Sigmoid colon (tissue), 7 donors: Measurements from ENCODE around the gene DSCAM. TPM values are rescaled to one million over a fixed set of nuclear protein-coding genes. Genes with fewer than 3 reads are reported as not detected.

Experiments used
- DNase-seq: peaks from one replicate; pipeline ENCODE4 v3.0.0-alpha.2; 2019
- H3K27ac ChIP-seq, 4 donors: fragments of 200-600 bp; sonication (generic); one replicate each; pipeline ENCODE4 v1.5.1; 2016 to 2019; ENCODE audit warnings: mild to moderate bottlenecking in 1 of 4
- H3K27me3 ChIP-seq, 3 donors: fragments of 200-600 bp; sonication (generic); one replicate each; pipeline ENCODE4 v1.5.1; 2019; ENCODE audit warnings: mild to moderate bottlenecking in 1 of 3
- H3K36me3 ChIP-seq, 4 donors: fragments of 200-600 bp; sonication (generic); one replicate each; pipeline ENCODE4 v1.5.1; 2016 to 2019
- H3K4me1 ChIP-seq, 4 donors: fragments of 200-600 bp; sonication (generic); one replicate each; pipeline ENCODE4 v1.5.1; 2017 to 2019
- H3K4me3 ChIP-seq, 4 donors: fragments of 200-600 bp; sonication (generic); one replicate each; pipeline ENCODE4 v1.5.1; 2017 to 2019; ENCODE audit warnings: mild to moderate bottlenecking in 2 of 4, moderate library complexity in 1 of 4
- H3K9me3 ChIP-seq, 4 donors: fragments of 200-600 bp in 3 of 4; sonication (generic) in 3 of 4; one replicate each; pipeline versions ENCODE4 v1.5.1 to v1.6.1; 2013 to 2019
- CTCF ChIP-seq, 4 experiments: fragments of 450-650 bp in 3 of 4; fragments of 200-600 bp in 1 of 4; IDR thresholded peaks; one replicate each; pipeline ENCODE4 v1.5.1; 2016 to 2019; ENCODE audit warnings: antibody characterized with exemption in 4 of 4, mild to moderate bottlenecking in 3 of 4, moderate library complexity in 2 of 4
- EP300 ChIP-seq, 4 donors: sonication (generic); formaldehyde crosslinking; IDR thresholded peaks; one replicate each; pipeline ENCODE4 v1.6.1; 2017; ENCODE audit warnings: antibody characterized with exemption in 4 of 4
- POLR2A ChIP-seq, 2 donors: fragments of 450-650 bp; IDR thresholded peaks; one replicate each; pipeline ENCODE4 v1.6.1; 2016; ENCODE audit warnings: antibody characterized with exemption in 2 of 2, mild to moderate bottlenecking in 2 of 2, moderate library complexity in 2 of 2
- POLR2AphosphoS5 ChIP-seq, 4 donors: sonication (generic); formaldehyde crosslinking; IDR thresholded peaks; one replicate each; pipeline ENCODE4 v1.6.1; 2017; ENCODE audit warnings: antibody characterized with exemption in 4 of 4
- WGBS, 2 donors: extraction: QIAGEN DNeasy Blood & Tissue Kit; methylation state at CpG; one replicate each; pipeline ENCODE4 v1.1.7; 2013; 5-methylcytosine and 5-hydroxymethylcytosine counted together
- intact Hi-C: fragments of 100-400 bp; cut with DNase I; formaldehyde crosslinking; loops from one replicate; pipeline ENCODE4 v1.15.1; 2023
- polyA plus RNA-seq, 3 donors: library from polyadenylated mRNA; stranded (reverse); fragments of 200-250 nt; gene quantifications; one replicate each; pipeline ENCODE4 v1.2.3, GENCODE V29; 2013
- total RNA-seq, 4 donors: library from RNA; depleted of rRNA; stranded (reverse); fragments of >200 nt; gene quantifications; one replicate each; pipeline ENCODE4 v1.1.0, GENCODE V29; 2016
- donor health status: healthy with polysubstance abuse.
- donor health status: Bipolar disorder and iron deficiency.
- donor health status: healthy.

The DSCAM gene
- total and polyA plus RNA-seq, 7 donors = 0.17 to 0.55 (median 0.33) TPM; not detected in 2

GRCh38 chr21:40556442-40556968 lies 290.5 kb downstream of the DSCAM start:
- Histone ChIP-seq H3K4me1 (peaks cover 0 to 5% (median 0%) of the 10 kb centered on the region in 4 donors), H3K27me3 (no peaks in the 10 kb centered on the region), H3K27ac (no peak overlapping the region), H3K36me3 (no peaks in the 10 kb centered on the region), H3K4me3 (no peak overlapping the region), H3K9me3 (no peaks in the 10 kb centered on the region)
- intact Hi-C loops = no loop called here
- TF ChIP-seq POLR2A (IDR thresholded peaks at IDR 0.05) = no peak
- TF ChIP-seq POLR2AphosphoS5 (IDR thresholded peaks at IDR 0.05) = no peak
- no peak for TF ChIP-seq EP300 (IDR thresholded peaks at IDR 0.05)
- TF ChIP-seq CTCF (IDR thresholded peaks at IDR 0.05) = no peak
- DNase-seq = no peak
- WGBS, 2 donors = 54 to 80% methylated on average over 1 of the region's 1 CpG

- no peak overlapping the region for H3K27ac ChIP-seq
- H3K4me3 ChIP-seq = no peak overlapping the region
- intact Hi-C loops = no loop called here
- no peak for DNase-seq
- 71 to 72% methylated on average over 2 of the region's 2 CpGs for WGBS, 2 donors
- no peaks in the 10 kb centered on the region for H3K27me3 ChIP-seq
- no peaks in the 10 kb centered on the region for H3K9me3 ChIP-seq
- TF ChIP-seq CTCF (IDR thresholded peaks at IDR 0.05) (no peak), POLR2AphosphoS5 (IDR thresholded peaks at IDR 0.05) (no peak), POLR2A (IDR thresholded peaks at IDR 0.05) (no peak), EP300 (IDR thresholded peaks at IDR 0.05) (no peak)
- H3K4me1 ChIP-seq = peaks cover 0 to 5% (median 0%) of the 10 kb centered on the region in 4 donors
- no peaks in the 10 kb centered on the region for H3K36me3 ChIP-seq
Observed at GRCh38 chr21:40555021-40555528, 291.9 kb downstream of the DSCAM start.

GRCh38 chr21:40553781-40554180 lies 293.2 kb downstream of the DSCAM start:
- no peak for DNase-seq
- intact Hi-C loops = no loop called here
- Histone ChIP-seq H3K4me1 (peaks cover 0 to 5% (median 0%) of the 10 kb centered on the region in 4 donors), H3K27ac (no peak overlapping the region), H3K36me3 (no peaks in the 10 kb centered on the region), H3K4me3 (no peak overlapping the region), H3K27me3 (no peaks in the 10 kb centered on the region), H3K9me3 (no peaks in the 10 kb centered on the region)
- whole genome bisulfite sequencing, 2 donors = 79 to 83% methylated on average over 3 of the region's 3 CpGs
- TF ChIP-seq POLR2A (IDR thresholded peaks at IDR 0.05) (no peak), POLR2AphosphoS5 (IDR thresholded peaks at IDR 0.05) (no peak), CTCF (IDR thresholded peaks at IDR 0.05) (no peak), EP300 (IDR thresholded peaks at IDR 0.05) (no peak)

- DNase-seq = no peak
- intact Hi-C loops = no loop called here
- Histone ChIP-seq H3K36me3 (no peaks in the 10 kb centered on the region), H3K27me3 (no peaks in the 10 kb centered on the region), H3K4me1 (no peaks in the 10 kb centered on the region), H3K9me3 (peaks cover 0 to 3% (median 0%) of the 10 kb centered on the region in 4 donors), H3K4me3 (no peak overlapping the region), H3K27ac (no peak overlapping the region)
- 73 to 79% methylated on average over 18 of the region's 18 CpGs for WGBS, 2 donors
- no peak for TF ChIP-seq CTCF (IDR thresholded peaks at IDR 0.05)
- no peak for TF ChIP-seq POLR2A (IDR thresholded peaks at IDR 0.05)
- no peak for TF ChIP-seq POLR2AphosphoS5 (IDR thresholded peaks at IDR 0.05)
- no peak for TF ChIP-seq EP300 (IDR thresholded peaks at IDR 0.05)
Observed at GRCh38 chr21:40547906-40548513, 298.9 kb downstream of the DSCAM start.
